SIG-M5 (cell line): ENCODE data around the gene NOTO.
"Not testable (repeated sequence)": the region's sequence is repeated elsewhere in the genome, so short reads cannot be mapped to it uniquely, and the experiment has no call there.

Source experiments
- DNase-seq: peaks from one replicate; lab custom pipeline; 2025; lab: John Stamatoyannopoulos, UW

NOTO gene

GRCh38 chr2:73202156-73203054 is at the start of gene NOTO:
TSS of gene NOTO (plus strand) at chr2:73202574. CDS start at chr2:73202667, 93 bp downstream.
- DNase-seq: no peak

GRCh38 chr2:73156539-73157124 is 45.7 kb upstream of the NOTO start:
- DNase-seq: no peak

- DNase-seq: no peak
Measured at GRCh38 chr2:73162856-73163391, 39.5 kb upstream of the NOTO start.

GRCh38 chr2:73163483-73164367 is 38.6 kb upstream of the NOTO start:
- DNase-seq: no peak

GRCh38 chr2:73165978-73166377 is 36.4 kb upstream of the NOTO start:
- not testable (repeated sequence) for DNase-seq

GRCh38 chr2:73166813-73167212 is 35.6 kb upstream of the NOTO start:
- not testable (repeated sequence) for DNase-seq

GRCh38 chr2:73168348-73168747 is 34.0 kb upstream of the NOTO start:
- not testable (repeated sequence) for DNase-seq

- DNase-seq: not testable (repeated sequence)
Measured at GRCh38 chr2:73170341-73170740, 32.0 kb upstream of the NOTO start.

GRCh38 chr2:73172963-73173362 is 29.4 kb upstream of the NOTO start:
- DNase-seq: no peak

- no peak for DNase-seq
Measured at GRCh38 chr2:73173781-73174180, 28.6 kb upstream of the NOTO start.

GRCh38 chr2:73174244-73174643 is 28.1 kb upstream of the NOTO start:
- DNase-seq: no peak

- DNase-seq: no peak
Measured at GRCh38 chr2:73174941-73175662, 27.3 kb upstream of the NOTO start.

GRCh38 chr2:73175663-73176204 is 26.6 kb upstream of the NOTO start:
- no peak for DNase-seq

GRCh38 chr2:73176205-73176880 is 26.0 kb upstream of the NOTO start:
- no peak for DNase-seq

GRCh38 chr2:73176881-73177644 is 25.3 kb upstream of the NOTO start:
- DNase-seq: no peak

- no peak for DNase-seq
Measured at GRCh38 chr2:73177645-73178255, 24.6 kb upstream of the NOTO start.

GRCh38 chr2:73185965-73186364 is 16.4 kb upstream of the NOTO start:
- no peak for DNase-seq

GRCh38 chr2:73187549-73187948 is 14.8 kb upstream of the NOTO start:
- no peak for DNase-seq

GRCh38 chr2:73197579-73197978 is 4.8 kb upstream of the NOTO start:
- no peak for DNase-seq
